Activated CD8-positive, alpha-beta T cell treated with anti-CD3 and anti-CD28 coated beads for 36 hours (primary cell): Measurements from ENCODE around the gene GALNT14. TPM values are rescaled to one million over a fixed set of nuclear protein-coding genes. Genes with fewer than 3 reads are reported as not detected.

Experiments used
- ATAC-seq: fragments of 200-7000 bp; cut with Tn5 transposase; one replicate; pipeline ENCODE4 v1.10.0; 2021; ENCODE audit warnings: mild to moderate bottlenecking, moderate library complexity
- CTCF ChIA-PET: fragments of 350-600 bp; sonication (Branson Sonifier 250); formaldehyde crosslinking; loops from one replicate; lab custom pipeline; 2021; ENCODE audit warnings: antibody characterized with exemption; lab: Charles Lee
- POLR2A ChIA-PET: fragments of 350-600 bp; sonication (Branson Sonifier 250); formaldehyde crosslinking; loops from one replicate; lab custom pipeline; 2021; ENCODE audit warnings: antibody characterized with exemption; lab: Charles Lee
- DNase-seq: peaks from one replicate; pipeline ENCODE4 v3.0.0-alpha.2; 2020
- H3K27ac Mint-ChIP-seq: one replicate; pipeline ENCODE4 v1.8.0; 2021; ENCODE audit warnings: mild to moderate bottlenecking, mixed read lengths
- H3K27me3 Mint-ChIP-seq: one replicate; pipeline ENCODE4 v1.8.0; 2021; ENCODE audit warnings: mixed read lengths
- H3K36me3 Mint-ChIP-seq: one replicate; pipeline ENCODE4 v1.8.0; 2021; ENCODE audit warnings: low read depth, mixed read lengths
- H3K4me1 Mint-ChIP-seq: one replicate; pipeline ENCODE4 v1.8.0; 2021; ENCODE audit warnings: low read depth, mixed read lengths
- H3K4me3 Mint-ChIP-seq: one replicate; pipeline ENCODE4 v1.8.0; 2021; ENCODE audit warnings: mild to moderate bottlenecking, moderate library complexity, mixed read lengths
- H3K9me3 Mint-ChIP-seq: one replicate; pipeline ENCODE4 v1.8.0; 2021; ENCODE audit warnings: mixed read lengths
- intact Hi-C: fragments of 100-400 bp; cut with micrococcal nuclease; formaldehyde crosslinking; loops from one replicate; pipeline ENCODE4 v1.10.0; 2022
- total RNA-seq, 2 experiments: library from RNA; stranded (reverse); gene quantifications; one replicate each; pipeline ENCODE4 v1.2.3, GENCODE V29; 2021
- TF ChIP-seq, protein P1 (sequence below): fragments of 200-600 bp; IDR thresholded peaks from one replicate; pipeline ENCODE4 v1.8.0; 2022; ENCODE audit warnings: antibody characterized with exemption, mild to moderate bottlenecking

Gene GALNT14
- total RNA-seq, 2 experiments from 2014 or later, result 1.1 to 1.9 TPM

GRCh38 chr2:30923623-30924022, 214.6 kb downstream of the GALNT14 start:
- H3K4me3 Mint-ChIP-seq, result no peak overlapping the region
- H3K4me1 Mint-ChIP-seq, result no peaks in the 10 kb centered on the region

DNA sequence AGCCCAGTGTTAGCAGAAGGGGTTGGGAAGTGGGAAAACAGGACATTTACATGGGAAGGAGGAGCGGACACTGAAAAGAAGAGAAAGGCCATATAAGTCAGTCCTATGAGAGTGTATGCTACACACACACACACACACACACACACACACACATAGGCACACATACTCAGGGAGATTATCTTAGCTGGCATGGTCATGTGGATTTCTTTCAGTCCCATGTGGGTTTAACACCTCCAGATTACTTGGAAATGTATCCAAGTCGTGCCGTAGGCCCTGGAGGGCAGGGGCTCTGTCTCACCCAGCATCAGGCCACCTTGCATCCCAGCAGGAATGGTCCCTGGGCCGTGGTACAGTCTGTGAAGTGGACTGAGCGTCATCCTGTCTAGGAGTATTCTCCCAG, 217.7 kb downstream of the GALNT14 start:
- Mint-ChIP-seq H3K36me3 (no peaks in the 10 kb centered on the region), H3K4me3 (no peak overlapping the region), H3K4me1 (no peaks in the 10 kb centered on the region), H3K9me3 (no peaks in the 10 kb centered on the region), H3K27me3 (no peaks in the 10 kb centered on the region), H3K27ac (no peak overlapping the region)
- intact Hi-C loops, result no loop called here
- ChIA-PET POLR2A (no interaction called here), CTCF (no interaction called here)
- no peak for ATAC-seq
- no peak for DNase-seq
- TF ChIP-seq, protein P1, sequence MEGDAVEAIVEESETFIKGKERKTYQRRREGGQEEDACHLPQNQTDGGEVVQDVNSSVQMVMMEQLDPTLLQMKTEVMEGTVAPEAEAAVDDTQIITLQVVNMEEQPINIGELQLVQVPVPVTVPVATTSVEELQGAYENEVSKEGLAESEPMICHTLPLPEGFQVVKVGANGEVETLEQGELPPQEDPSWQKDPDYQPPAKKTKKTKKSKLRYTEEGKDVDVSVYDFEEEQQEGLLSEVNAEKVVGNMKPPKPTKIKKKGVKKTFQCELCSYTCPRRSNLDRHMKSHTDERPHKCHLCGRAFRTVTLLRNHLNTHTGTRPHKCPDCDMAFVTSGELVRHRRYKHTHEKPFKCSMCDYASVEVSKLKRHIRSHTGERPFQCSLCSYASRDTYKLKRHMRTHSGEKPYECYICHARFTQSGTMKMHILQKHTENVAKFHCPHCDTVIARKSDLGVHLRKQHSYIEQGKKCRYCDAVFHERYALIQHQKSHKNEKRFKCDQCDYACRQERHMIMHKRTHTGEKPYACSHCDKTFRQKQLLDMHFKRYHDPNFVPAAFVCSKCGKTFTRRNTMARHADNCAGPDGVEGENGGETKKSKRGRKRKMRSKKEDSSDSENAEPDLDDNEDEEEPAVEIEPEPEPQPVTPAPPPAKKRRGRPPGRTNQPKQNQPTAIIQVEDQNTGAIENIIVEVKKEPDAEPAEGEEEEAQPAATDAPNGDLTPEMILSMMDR, result no peak

More at GRCh38 chr2:30923623-30924022, 214.6 kb downstream of the GALNT14 start:
- no peak for DNase-seq
- Mint-ChIP-seq H3K9me3 (no peaks in the 10 kb centered on the region), H3K27ac (no peak overlapping the region), H3K27me3 (no peaks in the 10 kb centered on the region), H3K36me3 (no peaks in the 10 kb centered on the region)
- TF ChIP-seq, protein P1, result no peak
- ChIA-PET POLR2A (no interaction called here), CTCF (no interaction called here)
- no peak for ATAC-seq
- intact Hi-C loops, result no loop called here

DNA sequence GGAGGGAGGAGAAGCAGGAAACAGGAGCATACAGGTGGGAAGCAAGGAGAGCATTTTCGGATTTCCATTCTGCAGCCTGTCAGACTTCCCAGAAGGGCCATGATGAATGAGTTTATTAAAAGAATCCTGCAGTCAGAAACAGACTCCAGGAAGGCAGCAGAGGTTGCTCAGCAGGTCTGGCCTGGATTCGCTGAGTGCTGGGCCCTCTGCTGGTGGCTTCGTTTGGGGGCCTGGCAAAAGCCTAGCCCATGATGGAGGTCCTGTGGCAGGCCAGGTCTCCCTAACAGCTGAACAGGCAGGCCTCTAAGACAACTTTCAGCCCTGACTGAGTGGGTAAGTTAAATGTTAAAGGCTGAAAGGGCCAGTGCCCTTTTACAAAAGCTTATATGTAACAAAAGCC, 222.8 kb downstream of the GALNT14 start:
- Mint-ChIP-seq H3K4me3 (no peak overlapping the region), H3K4me1 (no peaks in the 10 kb centered on the region), H3K27me3 (no peaks in the 10 kb centered on the region), H3K27ac (no peak overlapping the region), H3K36me3 (no peaks in the 10 kb centered on the region), H3K9me3 (no peaks in the 10 kb centered on the region)
- TF ChIP-seq, protein P1, result no peak
- intact Hi-C loops, result no loop called here
- ATAC-seq (no peak), DNase-seq (peak; percentile 25)
- ChIA-PET POLR2A (no interaction called here), CTCF (interaction anchor here (1.7 kb wide), 1 partner anchor 202 kb away, joined by 5 read pairs; no protein-coding TSS in a partner anchor)

DNA sequence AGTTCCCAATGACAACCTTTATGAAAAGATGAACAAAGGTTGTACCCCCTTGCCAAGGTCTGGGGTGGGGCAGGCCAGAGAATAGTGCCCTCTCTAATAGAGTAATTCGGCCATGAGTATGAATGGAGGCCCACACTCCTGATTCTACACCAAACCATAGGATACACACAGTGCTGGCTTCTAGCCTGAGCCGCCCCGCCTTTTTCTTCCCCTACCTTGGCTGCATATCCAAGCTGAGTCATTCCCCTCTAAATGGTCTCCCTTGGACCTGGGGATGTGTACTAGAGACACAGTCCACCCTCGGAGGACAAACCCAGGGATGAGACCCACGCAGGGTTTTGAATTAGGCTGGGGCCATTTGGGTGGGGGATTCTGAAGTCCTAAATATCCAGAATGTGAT, 223.8 kb downstream of the GALNT14 start:
- Mint-ChIP-seq H3K27me3 (no peaks in the 10 kb centered on the region), H3K9me3 (no peaks in the 10 kb centered on the region), H3K36me3 (no peaks in the 10 kb centered on the region), H3K27ac (no peak overlapping the region), H3K4me1 (no peaks in the 10 kb centered on the region), H3K4me3 (no peak overlapping the region)
- ATAC-seq (no peak), DNase-seq (no peak)
- TF ChIP-seq, protein P1, result no peak
- ChIA-PET CTCF (no interaction called here), POLR2A (no interaction called here)
- intact Hi-C loops, result no loop called here

DNA sequence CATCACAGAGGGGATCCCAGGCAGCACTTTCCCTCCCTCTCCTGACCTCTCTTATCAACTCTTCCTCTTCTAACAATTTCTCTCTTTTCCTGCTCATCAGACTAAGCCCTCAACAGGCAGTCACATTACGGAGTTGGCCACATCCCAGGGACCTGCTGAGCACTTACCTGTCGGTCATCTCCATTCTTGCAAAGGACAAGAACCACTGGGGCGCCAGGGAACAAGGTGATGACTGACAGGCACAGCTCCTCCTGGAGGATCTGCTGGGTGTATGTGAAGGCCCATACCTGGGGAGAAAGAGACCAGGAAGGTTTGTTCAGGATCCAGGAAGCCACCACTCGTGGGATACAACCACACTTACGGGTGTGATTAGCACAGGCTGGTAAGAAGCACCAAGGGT, 226.2 kb downstream of the GALNT14 start:
- no peak overlapping the region for H3K4me3 Mint-ChIP-seq
- H3K9me3 Mint-ChIP-seq, result no peaks in the 10 kb centered on the region
- CTCF ChIA-PET, result no interaction called here
- no peaks in the 10 kb centered on the region for H3K36me3 Mint-ChIP-seq
- no peaks in the 10 kb centered on the region for H3K4me1 Mint-ChIP-seq
- no peak for DNase-seq
- H3K27me3 Mint-ChIP-seq, result no peaks in the 10 kb centered on the region
- TF ChIP-seq, protein P1, result no peak
- intact Hi-C loops, result no loop called here
- no peak overlapping the region for H3K27ac Mint-ChIP-seq
- no peak for ATAC-seq
- POLR2A ChIA-PET, result no interaction called here
